Measurements from ENCODE around the gene CLPTM1L. TPM values are rescaled to one million over a fixed set of nuclear protein-coding genes. Genes with fewer than 3 reads are reported as not detected.
"Not testable (repeated sequence)": the region's sequence is repeated elsewhere in the genome, so short reads cannot be mapped to it uniquely, and the experiment has no call there.

CLPTM1L gene
- total RNA-seq, 2 experiments from 2014 or later: 47.2 to 47.4 TPM

DNA sequence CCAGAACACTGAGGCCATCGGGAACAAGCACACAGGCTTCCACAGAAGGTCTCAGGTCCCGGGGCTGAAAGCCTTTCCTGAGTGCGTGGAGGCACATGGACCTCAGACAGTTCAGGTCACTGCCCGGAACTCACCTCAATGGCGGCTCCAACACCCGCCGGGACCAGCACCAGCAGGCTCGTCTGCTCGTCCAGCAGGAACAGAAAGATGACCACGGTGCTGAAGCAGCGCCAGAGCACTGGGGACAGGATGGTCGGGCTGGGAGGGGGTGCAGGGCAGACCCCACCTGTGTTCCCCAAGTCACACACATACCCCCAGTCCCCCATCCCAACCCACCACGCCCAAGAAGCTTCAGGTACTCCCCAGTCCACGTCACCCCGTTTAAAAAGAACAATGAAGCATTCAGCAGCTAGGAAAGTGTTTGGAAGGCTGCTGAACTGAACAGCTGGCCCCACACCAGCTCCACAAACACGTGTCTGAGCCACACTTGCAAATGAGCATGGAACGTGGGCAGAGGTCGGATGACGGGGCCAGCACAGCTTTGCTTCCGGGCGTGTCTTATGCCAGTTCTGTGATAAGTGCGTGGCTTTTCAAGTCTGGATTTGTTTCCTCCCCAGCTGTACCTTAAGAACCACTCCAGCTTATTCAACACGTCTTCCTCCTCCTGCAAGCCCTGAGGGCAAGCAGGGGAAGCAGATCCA, 14.6 kb downstream of the CLPTM1L start:
- peaks cover 74% of the 10 kb centered on the region for H3K36me3 ChIP-seq (ENCODE audit: insufficient read depth, low read length)
- Mint-ChIP-seq H3K27ac (no peak overlapping the region), H3K4me3 (no peak overlapping the region), H3K9me3 (no peaks in the 10 kb centered on the region), H3K36me3 (ENCODE audit: low read depth) (peaks cover 75% of the 10 kb centered on the region), H3K27me3 (no peaks in the 10 kb centered on the region), H3K4me1 (ENCODE audit: low read depth) (no peaks in the 10 kb centered on the region)
- no peak overlapping the region for H3K27ac ChIP-seq (ENCODE audit: low read depth in 1 of 2, low read length in 2 of 2)
- POLR2A ChIA-PET: interaction anchor here (1.7 kb wide), 1 partner anchor 14 kb away, joined by 5 read pairs; no protein-coding TSS in a partner anchor
- CTCF ChIA-PET: no interaction called here
- H3K4me1 ChIP-seq (ENCODE audit: insufficient read depth, low read length): no peaks in the 10 kb centered on the region
- ATAC-seq (ENCODE audit: poor library complexity) (no peak), DNase-seq (peak in 1 of 14 experiments; percentile 8)
- TF ChIP-seq, protein P1, sequence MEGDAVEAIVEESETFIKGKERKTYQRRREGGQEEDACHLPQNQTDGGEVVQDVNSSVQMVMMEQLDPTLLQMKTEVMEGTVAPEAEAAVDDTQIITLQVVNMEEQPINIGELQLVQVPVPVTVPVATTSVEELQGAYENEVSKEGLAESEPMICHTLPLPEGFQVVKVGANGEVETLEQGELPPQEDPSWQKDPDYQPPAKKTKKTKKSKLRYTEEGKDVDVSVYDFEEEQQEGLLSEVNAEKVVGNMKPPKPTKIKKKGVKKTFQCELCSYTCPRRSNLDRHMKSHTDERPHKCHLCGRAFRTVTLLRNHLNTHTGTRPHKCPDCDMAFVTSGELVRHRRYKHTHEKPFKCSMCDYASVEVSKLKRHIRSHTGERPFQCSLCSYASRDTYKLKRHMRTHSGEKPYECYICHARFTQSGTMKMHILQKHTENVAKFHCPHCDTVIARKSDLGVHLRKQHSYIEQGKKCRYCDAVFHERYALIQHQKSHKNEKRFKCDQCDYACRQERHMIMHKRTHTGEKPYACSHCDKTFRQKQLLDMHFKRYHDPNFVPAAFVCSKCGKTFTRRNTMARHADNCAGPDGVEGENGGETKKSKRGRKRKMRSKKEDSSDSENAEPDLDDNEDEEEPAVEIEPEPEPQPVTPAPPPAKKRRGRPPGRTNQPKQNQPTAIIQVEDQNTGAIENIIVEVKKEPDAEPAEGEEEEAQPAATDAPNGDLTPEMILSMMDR (IDR thresholded peaks at IDR 0.05): no peak
- H3K9me3 ChIP-seq (ENCODE audit: control insufficient read depth in 1 of 2, insufficient read depth in 1 of 2, low read length in 2 of 2): no peaks in the 10 kb centered on the region
- intact Hi-C loops (cut with DNase I, micrococcal nuclease): no loop called here
- no peak overlapping the region for H3K4me3 ChIP-seq (ENCODE audit: low read length)
- H3K27me3 ChIP-seq (ENCODE audit: control insufficient read depth in 1 of 2, insufficient read depth in 2 of 2, low read length in 2 of 2): no peaks in the 10 kb centered on the region

DNA sequence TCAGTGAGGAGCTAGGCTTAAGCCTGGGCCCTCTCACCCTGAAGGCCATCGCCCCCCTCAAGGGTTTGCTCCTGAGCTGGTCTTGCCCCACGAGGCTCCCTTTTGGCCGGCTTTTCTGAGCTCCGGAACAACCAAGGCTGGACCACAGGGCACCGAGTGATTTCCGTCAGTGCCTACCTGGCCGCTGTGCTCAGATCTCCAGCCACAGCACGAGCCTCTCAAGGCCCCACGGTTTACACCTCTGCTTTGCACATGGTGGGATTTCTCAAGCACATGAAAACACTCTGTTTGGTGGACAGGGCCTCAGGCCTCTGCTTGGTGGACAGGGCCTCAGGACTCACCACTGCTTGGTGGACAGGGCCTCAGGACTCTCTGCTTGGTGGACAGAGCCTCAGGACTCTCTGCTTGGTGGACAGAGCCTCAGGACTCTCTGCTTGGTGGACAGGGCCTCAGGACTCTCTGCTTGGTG, 15.8 kb downstream of the CLPTM1L start:
- TF ChIP-seq, protein P1 (IDR thresholded peaks at IDR 0.05): no peak
- H3K36me3 ChIP-seq (ENCODE audit: insufficient read depth, low read length): peaks cover 74% of the 10 kb centered on the region
- DNase-seq (no peak), ATAC-seq (ENCODE audit: poor library complexity) (no peak)
- H3K9me3 ChIP-seq (ENCODE audit: control insufficient read depth in 1 of 2, insufficient read depth in 1 of 2, low read length in 2 of 2): no peaks in the 10 kb centered on the region
- H3K9me3 Mint-ChIP-seq: no peaks in the 10 kb centered on the region
- intact Hi-C loops (cut with DNase I, micrococcal nuclease): no loop called here
- peaks cover 73% of the 10 kb centered on the region for H3K36me3 Mint-ChIP-seq (ENCODE audit: low read depth)
- H3K27ac Mint-ChIP-seq: no peak overlapping the region
- H3K27me3 Mint-ChIP-seq: no peaks in the 10 kb centered on the region
- no peak overlapping the region for H3K27ac ChIP-seq (ENCODE audit: low read depth in 1 of 2, low read length in 2 of 2)
- H3K4me3 Mint-ChIP-seq: no peak overlapping the region
- H3K4me1 ChIP-seq (ENCODE audit: insufficient read depth, low read length): no peaks in the 10 kb centered on the region
- no peaks in the 10 kb centered on the region for H3K4me1 Mint-ChIP-seq (ENCODE audit: low read depth)
- H3K4me3 ChIP-seq (ENCODE audit: low read length): no peak overlapping the region
- CTCF ChIA-PET: no interaction called here
- H3K27me3 ChIP-seq (ENCODE audit: control insufficient read depth in 1 of 2, insufficient read depth in 2 of 2, low read length in 2 of 2): no peaks in the 10 kb centered on the region
- POLR2A ChIA-PET: interaction anchor here (1.1 kb wide), 1 partner anchor 57 kb away, joined by 3 read pairs; no protein-coding TSS in a partner anchor

DNA sequence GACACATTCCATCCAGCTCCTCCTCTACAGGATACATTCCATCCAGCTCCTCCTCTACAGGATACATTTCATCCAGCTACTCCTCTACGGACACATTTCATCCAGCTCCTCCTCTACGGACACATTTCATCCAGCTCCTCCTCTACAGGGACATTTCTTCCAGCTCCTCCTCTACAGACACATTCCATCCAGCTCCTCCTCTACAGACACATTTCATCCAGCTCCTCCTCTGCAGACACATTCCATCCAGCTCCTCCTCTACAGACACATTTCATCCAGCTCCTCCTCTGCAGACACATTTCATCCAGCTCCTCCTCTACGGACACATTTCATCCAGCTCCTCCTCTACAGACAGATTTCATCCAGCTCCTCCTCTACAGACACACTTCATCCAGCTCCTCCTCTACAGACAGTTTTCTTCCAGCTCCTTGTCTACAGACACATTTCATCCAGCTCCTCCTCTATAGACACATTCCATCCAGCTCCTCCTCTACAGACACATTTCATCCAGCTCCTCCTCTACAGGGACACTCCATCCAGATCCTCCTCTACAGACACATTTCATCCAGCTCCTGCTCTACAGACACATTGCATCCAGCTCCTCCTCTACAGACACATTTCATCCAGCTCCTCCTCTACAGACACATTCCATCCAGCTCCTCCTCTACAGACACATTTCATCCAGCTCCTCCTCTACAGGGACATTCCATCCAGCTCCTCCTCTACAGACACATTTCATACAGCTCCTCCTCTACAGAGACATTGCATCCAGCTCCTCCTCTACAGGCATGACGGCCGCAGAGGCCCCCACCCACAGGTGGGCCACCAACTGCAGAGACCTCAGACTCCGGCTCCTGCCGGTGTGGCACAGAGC, 16.4 kb downstream of the CLPTM1L start:
- ChIA-PET CTCF (interaction anchor here (0.8 kb wide), 1 partner anchor 52 kb away, joined by 3 read pairs; no protein-coding TSS in a partner anchor), POLR2A (interaction anchor here (0.9 to 3.0 kb wide), 3 partner anchors 10 to 58 kb away, joined by 3 to 10 read pairs (median 4); no protein-coding TSS in a partner anchor)
- H3K27me3 Mint-ChIP-seq; DNase-seq; H3K4me3 ChIP-seq (ENCODE audit: low read length); H3K27ac ChIP-seq (ENCODE audit: low read depth in 1 of 2, low read length in 2 of 2); H3K27me3 ChIP-seq (ENCODE audit: control insufficient read depth in 1 of 2, insufficient read depth in 2 of 2, low read length in 2 of 2); H3K9me3 ChIP-seq (ENCODE audit: control insufficient read depth in 1 of 2, insufficient read depth in 1 of 2, low read length in 2 of 2); H3K4me3 Mint-ChIP-seq; ATAC-seq (ENCODE audit: poor library complexity); H3K4me1 Mint-ChIP-seq (ENCODE audit: low read depth); H3K27ac Mint-ChIP-seq; H3K4me1 ChIP-seq (ENCODE audit: insufficient read depth, low read length); H3K9me3 Mint-ChIP-seq; intact Hi-C loops (cut with DNase I, micrococcal nuclease): not testable (repeated sequence)
- H3K36me3 Mint-ChIP-seq (ENCODE audit: low read depth): peaks cover 74% of the 10 kb centered on the region
- peaks cover 74% of the 10 kb centered on the region for H3K36me3 ChIP-seq (ENCODE audit: insufficient read depth, low read length)

DNA sequence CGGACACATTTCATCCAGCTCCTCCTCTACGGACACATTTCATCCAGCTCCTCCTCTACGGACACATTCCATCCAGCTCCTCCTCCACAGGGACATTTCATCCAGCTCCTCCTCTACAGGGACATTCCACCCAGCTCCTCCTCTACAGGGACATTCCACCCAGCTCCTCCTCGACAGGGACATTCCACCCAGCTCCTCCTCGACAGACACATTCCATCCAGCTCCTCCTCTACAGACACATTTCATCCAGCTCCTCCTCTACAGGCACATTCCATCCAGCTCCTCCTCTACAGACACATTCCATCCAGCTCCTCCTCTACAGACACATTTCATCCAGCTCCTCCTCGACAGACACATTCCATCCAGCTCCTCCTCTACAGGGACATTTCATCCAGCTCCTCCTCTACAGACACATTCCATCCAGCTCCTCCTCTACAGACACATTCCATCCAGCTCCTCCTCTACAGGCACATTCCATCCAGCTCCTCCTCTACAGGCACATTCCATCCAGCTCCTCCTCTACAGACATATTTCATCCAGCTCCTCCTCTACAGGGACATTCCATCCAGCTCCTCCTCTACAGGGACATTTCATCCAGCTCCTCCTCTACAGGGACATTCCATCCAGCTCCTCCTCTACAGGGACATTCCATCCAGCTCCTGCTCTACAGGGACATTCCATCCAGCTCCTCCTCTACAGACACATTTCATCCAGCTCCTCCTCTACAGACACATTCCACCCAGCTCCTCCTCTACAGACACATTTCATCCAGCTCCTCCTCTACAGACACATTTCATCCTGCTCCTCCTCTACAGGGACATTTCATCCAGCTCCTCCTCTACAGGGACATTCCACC, 17.8 kb downstream of the CLPTM1L start:
- not testable (repeated sequence) for H3K4me1 Mint-ChIP-seq (ENCODE audit: low read depth)

DNA sequence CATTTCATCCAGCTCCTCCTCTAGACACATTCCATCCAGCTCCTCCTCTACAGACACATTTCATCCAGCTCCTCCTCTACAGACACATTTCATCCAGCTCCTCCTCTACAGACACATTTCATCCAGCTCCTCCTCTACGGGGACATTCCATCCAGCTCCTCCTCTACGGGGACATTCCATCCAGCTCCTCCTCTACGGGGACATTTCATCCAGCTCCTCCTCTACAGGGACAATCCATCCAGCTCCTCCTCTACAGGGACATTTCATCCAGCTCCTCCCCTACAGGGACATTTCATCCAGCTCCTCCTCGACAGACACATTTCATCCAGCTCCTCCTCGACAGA, 18.4 kb downstream of the CLPTM1L start:
- CTCF ChIA-PET: not testable (repeated sequence)

More for the DNA sequence above, 17.8 kb downstream of the CLPTM1L start:
- peaks cover 68% of the 10 kb centered on the region for H3K36me3 Mint-ChIP-seq (ENCODE audit: low read depth)
- H3K27me3 ChIP-seq (ENCODE audit: control insufficient read depth in 1 of 2, insufficient read depth in 2 of 2, low read length in 2 of 2); CTCF ChIA-PET; H3K27ac ChIP-seq (ENCODE audit: low read depth in 1 of 2, low read length in 2 of 2); H3K27ac Mint-ChIP-seq; H3K27me3 Mint-ChIP-seq; H3K4me3 ChIP-seq (ENCODE audit: low read length); H3K9me3 Mint-ChIP-seq; ATAC-seq (ENCODE audit: poor library complexity); DNase-seq; H3K4me3 Mint-ChIP-seq; intact Hi-C loops (cut with DNase I, micrococcal nuclease); H3K9me3 ChIP-seq (ENCODE audit: control insufficient read depth in 1 of 2, insufficient read depth in 1 of 2, low read length in 2 of 2); H3K4me1 ChIP-seq (ENCODE audit: insufficient read depth, low read length): not testable (repeated sequence)
- POLR2A ChIA-PET: interaction anchor here (0.6 to 3.0 kb wide), 3 partner anchors 11 to 153 kb away, joined by 4 to 10 read pairs (median 8); partner anchors contain the start of gene CLPTM1L
- H3K36me3 ChIP-seq (ENCODE audit: insufficient read depth, low read length): peaks cover 73% of the 10 kb centered on the region

More for the DNA sequence above, 18.4 kb downstream of the CLPTM1L start:
- H3K4me1 Mint-ChIP-seq (ENCODE audit: low read depth); H3K9me3 ChIP-seq (ENCODE audit: control insufficient read depth in 1 of 2, insufficient read depth in 1 of 2, low read length in 2 of 2); H3K9me3 Mint-ChIP-seq; H3K4me3 ChIP-seq (ENCODE audit: low read length); H3K27ac Mint-ChIP-seq; H3K27ac ChIP-seq (ENCODE audit: low read depth in 1 of 2, low read length in 2 of 2); H3K4me1 ChIP-seq (ENCODE audit: insufficient read depth, low read length); H3K4me3 Mint-ChIP-seq; H3K27me3 Mint-ChIP-seq; ATAC-seq (ENCODE audit: poor library complexity); intact Hi-C loops (cut with DNase I, micrococcal nuclease); H3K27me3 ChIP-seq (ENCODE audit: control insufficient read depth in 1 of 2, insufficient read depth in 2 of 2, low read length in 2 of 2): not testable (repeated sequence)
- H3K36me3 Mint-ChIP-seq (ENCODE audit: low read depth): peaks cover 68% of the 10 kb centered on the region
- POLR2A ChIA-PET: interaction anchor here (1.9 to 3.0 kb wide), 2 partner anchors 11 to 18 kb away, joined by 8 to 10 read pairs; partner anchors contain the start of gene CLPTM1L
- DNase-seq: peak in 1 of 14 experiments; percentile 6
- H3K36me3 ChIP-seq (ENCODE audit: insufficient read depth, low read length): peaks cover 73% of the 10 kb centered on the region
